Panc1 (cell line): Measurements from ENCODE around the gene IGSF22.

Experiments
- SIN3A ChIP-seq: IDR thresholded peaks from 2 replicates; pipeline ENCODE4 v1.6.1; 2012; ENCODE audit warnings: low read depth, mild to moderate bottlenecking, low read length, moderate library complexity, borderline replicate concordance; ENCODE audit not compliant: insufficient read depth
- TF ChIP-seq, protein P1 (sequence below): fragments of 450-650 bp; IDR thresholded peaks from 2 replicates; pipeline ENCODE4 v1.5.1; 2017; ENCODE audit warnings: mild to moderate bottlenecking

DNA sequence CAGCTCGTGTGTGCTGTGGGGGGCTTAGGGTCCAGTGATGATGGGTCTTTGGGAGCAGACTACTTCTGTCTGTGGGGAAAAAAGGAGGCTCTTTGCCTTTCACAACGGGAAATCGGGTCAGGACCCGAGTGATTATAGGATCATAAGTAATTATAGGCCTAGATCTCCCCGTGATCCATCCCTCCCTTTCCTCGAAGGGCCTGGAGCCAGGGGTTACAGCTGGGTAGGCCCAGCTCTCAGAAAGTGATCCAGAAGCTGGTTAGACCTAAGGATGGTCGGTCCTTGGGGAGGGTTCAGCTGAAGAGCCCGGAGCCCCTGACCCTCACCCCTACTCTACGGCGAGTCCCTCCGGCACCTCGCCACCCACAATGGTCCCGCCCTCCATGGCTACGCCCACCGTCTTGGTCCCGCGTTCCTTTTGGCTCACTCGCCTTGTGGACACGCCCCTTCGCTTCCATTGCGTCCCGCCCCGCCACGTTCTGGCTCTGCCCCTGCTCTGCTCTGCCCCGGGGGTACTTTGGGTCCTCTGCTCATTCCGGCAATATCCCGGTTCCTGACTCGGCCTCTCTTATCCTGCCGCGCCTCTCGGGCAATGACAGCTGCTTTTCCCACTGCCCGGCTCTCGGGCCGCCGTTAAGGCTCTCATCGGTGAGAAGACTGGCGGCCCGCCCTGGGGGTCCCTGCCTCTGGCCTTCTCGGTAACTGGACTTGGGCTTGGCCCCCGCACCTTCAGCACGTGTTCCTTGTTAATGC, 5.0 kb downstream of the IGSF22 start:
- TF ChIP-seq, protein P1, sequence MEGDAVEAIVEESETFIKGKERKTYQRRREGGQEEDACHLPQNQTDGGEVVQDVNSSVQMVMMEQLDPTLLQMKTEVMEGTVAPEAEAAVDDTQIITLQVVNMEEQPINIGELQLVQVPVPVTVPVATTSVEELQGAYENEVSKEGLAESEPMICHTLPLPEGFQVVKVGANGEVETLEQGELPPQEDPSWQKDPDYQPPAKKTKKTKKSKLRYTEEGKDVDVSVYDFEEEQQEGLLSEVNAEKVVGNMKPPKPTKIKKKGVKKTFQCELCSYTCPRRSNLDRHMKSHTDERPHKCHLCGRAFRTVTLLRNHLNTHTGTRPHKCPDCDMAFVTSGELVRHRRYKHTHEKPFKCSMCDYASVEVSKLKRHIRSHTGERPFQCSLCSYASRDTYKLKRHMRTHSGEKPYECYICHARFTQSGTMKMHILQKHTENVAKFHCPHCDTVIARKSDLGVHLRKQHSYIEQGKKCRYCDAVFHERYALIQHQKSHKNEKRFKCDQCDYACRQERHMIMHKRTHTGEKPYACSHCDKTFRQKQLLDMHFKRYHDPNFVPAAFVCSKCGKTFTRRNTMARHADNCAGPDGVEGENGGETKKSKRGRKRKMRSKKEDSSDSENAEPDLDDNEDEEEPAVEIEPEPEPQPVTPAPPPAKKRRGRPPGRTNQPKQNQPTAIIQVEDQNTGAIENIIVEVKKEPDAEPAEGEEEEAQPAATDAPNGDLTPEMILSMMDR = no peak
- no peak for TF ChIP-seq SIN3A
